Fibroblast of lung (primary cell): ENCODE data around the gene CCDC3. TPM values are rescaled to one million over a fixed set of nuclear protein-coding genes. Genes with fewer than 3 reads are reported as not detected.
A peak's percentile ranks its signal among the peaks of the same experiment; 100 is the strongest.

Experiments
- DNase-seq, 2 donors: peaks; one replicate each; pipeline versions ENCODE4 v3.0.0 to v3.0.0-alpha.2; 2010; ENCODE audit warnings: low read depth in 2 of 2
- H2AFZ ChIP-seq: 2 replicates; pipeline ENCODE4 v1.5.1; 2012; ENCODE audit warnings: low read length, control low read depth, inconsistent platforms
- H3K27ac ChIP-seq: 2 replicates; pipeline ENCODE4 v1.5.1; 2011; ENCODE audit warnings: low read length, control low read depth; ENCODE audit not compliant: insufficient read depth
- H3K27me3 ChIP-seq: 2 replicates; pipeline ENCODE4 v1.5.1; 2011; ENCODE audit warnings: mild to moderate bottlenecking, low read length; ENCODE audit not compliant: control insufficient read depth, insufficient read depth
- H3K36me3 ChIP-seq: 2 replicates; pipeline ENCODE4 v1.5.1; 2011; ENCODE audit warnings: low read length; ENCODE audit not compliant: control insufficient read depth, insufficient read depth
- H3K4me1 ChIP-seq: 2 replicates; pipeline ENCODE4 v1.5.1; 2011; ENCODE audit warnings: low read length; ENCODE audit not compliant: control insufficient read depth, insufficient read depth; ENCODE audit errors: extremely low read depth
- H3K4me2 ChIP-seq: 2 replicates; pipeline ENCODE4 v1.5.1; 2011; ENCODE audit warnings: low read length, control low read depth; ENCODE audit not compliant: insufficient read depth; ENCODE audit errors: extremely low read depth
- H3K4me3 ChIP-seq, 4 experiments: fragments of 200-600 bp in 1 of 4; sonication (generic) in 1 of 4; replicated peaks in 1 of 4; 2 replicates each; pipeline ENCODE4 v1.5.1; 2011 to 2016; ENCODE audit warnings: low read length in 4 of 4, low read depth in 3 of 4, mild to moderate bottlenecking in 3 of 4, control low read depth in 2 of 4, inconsistent platforms in 1 of 4, mixed read lengths in 1 of 4; ENCODE audit not compliant: insufficient read depth in 1 of 4; ENCODE audit errors: control extremely low read depth in 1 of 4
- H3K79me2 ChIP-seq: 2 replicates; pipeline ENCODE4 v1.5.1; 2012; ENCODE audit warnings: mild to moderate bottlenecking, low read length, inconsistent platforms; ENCODE audit not compliant: control insufficient read depth, insufficient read depth
- H3K9ac ChIP-seq: 2 replicates; pipeline ENCODE4 v1.5.1; 2011; ENCODE audit warnings: mild to moderate bottlenecking, low read length, control low read depth; ENCODE audit not compliant: insufficient read depth
- H3K9me3 ChIP-seq: 2 replicates; pipeline ENCODE4 v1.5.1; 2012; ENCODE audit warnings: low read depth, low read length; ENCODE audit not compliant: control insufficient read depth, insufficient read depth
- H4K20me1 ChIP-seq: 2 replicates; pipeline ENCODE4 v1.5.1; 2011; ENCODE audit warnings: low read length; ENCODE audit not compliant: control insufficient read depth, insufficient read depth; ENCODE audit errors: extremely low read depth
- EZH2 ChIP-seq: IDR thresholded peaks from 2 replicates; pipeline ENCODE4 v1.5.1; 2012; ENCODE audit warnings: low read length, control low read depth, mild to moderate bottlenecking; ENCODE audit errors: missing control alignments
- polyA plus RNA-seq, 2 donors: library from polyadenylated mRNA; depleted of rRNA in 1 of 2; stranded (reverse) in 1 of 2; unstranded in 1 of 2; fragments of >200 nt; gene quantifications; 2 replicates each; pipeline ENCODE4 v1.2.1, GENCODE V29; 2011 to 2012; ENCODE audit warnings: missing spikeins in 1 of 2
- total RNA-seq: library from RNA; depleted of rRNA; stranded (reverse); fragments of >200 nt; gene quantifications from 2 replicates; pipeline ENCODE4 v1.2.1, GENCODE V29; 2014
- TF ChIP-seq, protein P1 (sequence below), 2 donors: IDR thresholded peaks in 1 of 2; conservative IDR thresholded peaks in 1 of 2; 1 replicate in 1 of 2; 2 replicates in 1 of 2; pipeline ENCODE4 v1.5.1; 2011 to 2012; ENCODE audit warnings: low read length in 2 of 2, control low read depth in 1 of 2, inconsistent platforms in 1 of 2, low read depth in 1 of 2, mild to moderate bottlenecking in 1 of 2

CCDC3 gene
- total and polyA plus RNA-seq, 2 donors (not counting 1 experiment from before 2014, with no cell fraction given): 0.33 to 0.65 TPM

DNA sequence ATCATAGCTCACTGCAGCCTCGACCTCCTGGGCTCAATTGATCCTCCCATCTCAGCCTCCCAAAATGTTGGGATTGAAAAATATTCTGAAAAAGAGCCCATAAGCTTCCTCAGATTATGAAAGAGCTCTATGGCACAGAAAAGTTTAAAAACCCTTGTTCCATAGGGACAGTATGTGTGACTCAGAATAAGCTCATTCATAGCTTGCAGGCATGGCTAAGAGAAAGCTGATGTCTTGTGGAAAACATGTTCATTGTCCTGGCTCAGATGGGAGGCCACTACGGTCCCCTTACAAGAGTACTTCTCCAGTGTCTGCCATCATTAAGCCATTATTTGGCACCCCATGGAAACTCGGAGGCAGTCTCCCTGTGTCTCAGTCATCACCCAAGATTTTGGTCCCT lies 64.0 kb downstream of the CCDC3 start:
- Histone ChIP-seq H2AFZ (no peak overlapping the region), H3K79me2 (no peaks in the 10 kb centered on the region), H3K9ac (no peak overlapping the region), H3K27me3 (no peaks in the 10 kb centered on the region), H3K36me3 (no peaks in the 10 kb centered on the region), H3K4me3 (no peak overlapping the region), H4K20me1 (no peaks in the 10 kb centered on the region), H3K4me2 (no peak overlapping the region), H3K9me3 (no peaks in the 10 kb centered on the region), H3K4me1 (no peaks in the 10 kb centered on the region), H3K27ac (no peak overlapping the region)
- peak in 1 of 2 donors; percentile 5 for DNase-seq
- TF ChIP-seq EZH2: no peak
- TF ChIP-seq, protein P1, sequence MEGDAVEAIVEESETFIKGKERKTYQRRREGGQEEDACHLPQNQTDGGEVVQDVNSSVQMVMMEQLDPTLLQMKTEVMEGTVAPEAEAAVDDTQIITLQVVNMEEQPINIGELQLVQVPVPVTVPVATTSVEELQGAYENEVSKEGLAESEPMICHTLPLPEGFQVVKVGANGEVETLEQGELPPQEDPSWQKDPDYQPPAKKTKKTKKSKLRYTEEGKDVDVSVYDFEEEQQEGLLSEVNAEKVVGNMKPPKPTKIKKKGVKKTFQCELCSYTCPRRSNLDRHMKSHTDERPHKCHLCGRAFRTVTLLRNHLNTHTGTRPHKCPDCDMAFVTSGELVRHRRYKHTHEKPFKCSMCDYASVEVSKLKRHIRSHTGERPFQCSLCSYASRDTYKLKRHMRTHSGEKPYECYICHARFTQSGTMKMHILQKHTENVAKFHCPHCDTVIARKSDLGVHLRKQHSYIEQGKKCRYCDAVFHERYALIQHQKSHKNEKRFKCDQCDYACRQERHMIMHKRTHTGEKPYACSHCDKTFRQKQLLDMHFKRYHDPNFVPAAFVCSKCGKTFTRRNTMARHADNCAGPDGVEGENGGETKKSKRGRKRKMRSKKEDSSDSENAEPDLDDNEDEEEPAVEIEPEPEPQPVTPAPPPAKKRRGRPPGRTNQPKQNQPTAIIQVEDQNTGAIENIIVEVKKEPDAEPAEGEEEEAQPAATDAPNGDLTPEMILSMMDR (conservative IDR thresholded peaks at IDR 0.05 in 1 of 2, IDR thresholded peaks at IDR 0.05 in 1 of 2; ENCODE audit: low read depth in 1 of 2, low read length in 2 of 2): no peak

GRCh38 chr10:12934777-12935176 lies 66.7 kb downstream of the CCDC3 start:
- DNase-seq: peak; percentile 26 to 38
- Histone ChIP-seq H3K4me2 (no peak overlapping the region), H3K36me3 (no peaks in the 10 kb centered on the region), H3K9ac (no peak overlapping the region), H3K4me3 (no peak overlapping the region), H3K79me2 (no peaks in the 10 kb centered on the region), H3K27ac (no peak overlapping the region), H2AFZ (no peak overlapping the region), H3K27me3 (no peaks in the 10 kb centered on the region), H3K4me1 (no peaks in the 10 kb centered on the region), H4K20me1 (no peaks in the 10 kb centered on the region), H3K9me3 (no peaks in the 10 kb centered on the region)
- TF ChIP-seq, protein P1 (conservative IDR thresholded peaks at IDR 0.05 in 1 of 2, IDR thresholded peaks at IDR 0.05 in 1 of 2; ENCODE audit: low read depth in 1 of 2, low read length in 2 of 2): no peak
- no peak for TF ChIP-seq EZH2

GRCh38 chr10:12929381-12929780 lies 72.1 kb downstream of the CCDC3 start:
- no peaks in the 10 kb centered on the region for H3K9me3 ChIP-seq
- no peak overlapping the region for H2AFZ ChIP-seq
- H3K27ac ChIP-seq: no peak overlapping the region
- no peaks in the 10 kb centered on the region for H3K27me3 ChIP-seq
- H3K36me3 ChIP-seq: no peaks in the 10 kb centered on the region
- no peak overlapping the region for H3K4me2 ChIP-seq
- H3K4me3 ChIP-seq: no peak overlapping the region
- TF ChIP-seq EZH2: no peak
- TF ChIP-seq, protein P1 (conservative IDR thresholded peaks at IDR 0.05 in 1 of 2, IDR thresholded peaks at IDR 0.05 in 1 of 2; ENCODE audit: low read depth in 1 of 2, low read length in 2 of 2): no peak
- no peak for DNase-seq
- H3K79me2 ChIP-seq: no peaks in the 10 kb centered on the region
- H3K4me1 ChIP-seq: no peaks in the 10 kb centered on the region
- no peak overlapping the region for H3K9ac ChIP-seq
- H4K20me1 ChIP-seq: no peaks in the 10 kb centered on the region
